Measurements from ENCODE around the gene GRB2.

DNA sequence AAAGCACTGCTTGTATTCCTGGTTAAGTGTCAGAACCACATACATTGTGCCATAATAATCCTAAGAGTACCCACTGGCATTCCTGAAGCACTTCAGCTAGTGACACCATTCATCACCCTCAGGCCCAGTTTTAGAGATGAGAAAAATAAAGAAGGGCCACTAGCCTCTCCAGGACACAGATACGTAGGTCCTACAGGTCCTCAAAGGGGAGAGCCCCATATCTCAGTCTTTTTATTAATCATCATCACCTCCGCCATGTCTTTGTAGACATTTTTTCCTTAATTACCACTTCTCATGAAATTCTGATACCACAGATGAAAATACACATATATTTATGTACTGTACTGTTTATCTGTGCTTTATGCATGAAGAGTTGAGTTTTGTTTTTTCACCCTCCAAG is 43.5 kb downstream of the GRB2 start:
- TF ChIP-seq BHLHE40 (IDR thresholded peaks at IDR 0.05; ENCODE audit: borderline replicate concordance in 1 of 2, low read depth in 2 of 2, low read length in 1 of 2) (no peak), SP1 (IDR thresholded peaks at IDR 0.05; ENCODE audit: low read depth, low read length) (no peak), ZNF207 (IDR thresholded peaks at IDR 0.05; ENCODE audit: borderline replicate concordance) (no peak), JUNB (IDR thresholded peaks at IDR 0.05) (no peak), POLR2A (IDR thresholded peaks at IDR 0.05; ENCODE audit: low read depth, low read length) (no peak), EP300 (IDR thresholded peaks at IDR 0.05; ENCODE audit: borderline replicate concordance in 1 of 2, control insufficient read depth in 1 of 2, low read depth in 2 of 2, low read length in 2 of 2) (no peak), NBN (IDR thresholded peaks at IDR 0.05) (no peak)
- TF ChIP-seq, protein P1, sequence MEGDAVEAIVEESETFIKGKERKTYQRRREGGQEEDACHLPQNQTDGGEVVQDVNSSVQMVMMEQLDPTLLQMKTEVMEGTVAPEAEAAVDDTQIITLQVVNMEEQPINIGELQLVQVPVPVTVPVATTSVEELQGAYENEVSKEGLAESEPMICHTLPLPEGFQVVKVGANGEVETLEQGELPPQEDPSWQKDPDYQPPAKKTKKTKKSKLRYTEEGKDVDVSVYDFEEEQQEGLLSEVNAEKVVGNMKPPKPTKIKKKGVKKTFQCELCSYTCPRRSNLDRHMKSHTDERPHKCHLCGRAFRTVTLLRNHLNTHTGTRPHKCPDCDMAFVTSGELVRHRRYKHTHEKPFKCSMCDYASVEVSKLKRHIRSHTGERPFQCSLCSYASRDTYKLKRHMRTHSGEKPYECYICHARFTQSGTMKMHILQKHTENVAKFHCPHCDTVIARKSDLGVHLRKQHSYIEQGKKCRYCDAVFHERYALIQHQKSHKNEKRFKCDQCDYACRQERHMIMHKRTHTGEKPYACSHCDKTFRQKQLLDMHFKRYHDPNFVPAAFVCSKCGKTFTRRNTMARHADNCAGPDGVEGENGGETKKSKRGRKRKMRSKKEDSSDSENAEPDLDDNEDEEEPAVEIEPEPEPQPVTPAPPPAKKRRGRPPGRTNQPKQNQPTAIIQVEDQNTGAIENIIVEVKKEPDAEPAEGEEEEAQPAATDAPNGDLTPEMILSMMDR (IDR thresholded peaks at IDR 0.05 in 2 of 3, conservative IDR thresholded peaks at IDR 0.05 in 1 of 3; ENCODE audit: control insufficient read depth in 2 of 3, extremely low read depth in 1 of 3, insufficient read depth in 1 of 3, low read depth in 3 of 3, low read length in 3 of 3): no peak

Data from GM12878 (cell line).